Activated naive CD4-positive, alpha-beta T cell treated with anti-CD3 and anti-CD28 coated beads for 36 hours (primary cell): ENCODE data around the gene KCNMA1. TPM values are rescaled to one million over a fixed set of nuclear protein-coding genes. Genes with fewer than 3 reads are reported as not detected.

Experiments
- CTCF ChIA-PET: fragments of 350-600 bp; sonication (Branson Sonifier 250); formaldehyde crosslinking; loops from one replicate; lab custom pipeline; 2021; ENCODE audit warnings: antibody characterized with exemption; lab: Charles Lee
- DNase-seq: peaks from one replicate; pipeline ENCODE4 v3.0.0-alpha.2; 2020
- H3K27ac Mint-ChIP-seq: one replicate; pipeline ENCODE4 v1.8.0; 2021; ENCODE audit warnings: mild to moderate bottlenecking, mixed read lengths
- H3K27me3 Mint-ChIP-seq: one replicate; pipeline ENCODE4 v1.8.0; 2021; ENCODE audit warnings: low read depth, mixed read lengths
- H3K36me3 Mint-ChIP-seq: one replicate; pipeline ENCODE4 v1.8.0; 2021; ENCODE audit warnings: low read depth, mixed read lengths
- H3K4me1 Mint-ChIP-seq: one replicate; pipeline ENCODE4 v1.8.0; 2021; ENCODE audit warnings: low read depth, mixed read lengths
- H3K4me3 Mint-ChIP-seq: one replicate; pipeline ENCODE4 v1.8.0; 2021; ENCODE audit warnings: mild to moderate bottlenecking, moderate library complexity, mixed read lengths
- H3K9me3 Mint-ChIP-seq: one replicate; pipeline ENCODE4 v1.8.0; 2021; ENCODE audit warnings: mixed read lengths
- intact Hi-C: fragments of 100-400 bp; cut with micrococcal nuclease; formaldehyde crosslinking; loops from one replicate; pipeline ENCODE4 v1.15.1; 2023
- total RNA-seq, 2 experiments: library from RNA; stranded (reverse); gene quantifications; one replicate each; pipeline ENCODE4 v1.2.3, GENCODE V29; 2021

Gene KCNMA1
- total RNA-seq, 2 experiments from 2014 or later: not detected

DNA sequence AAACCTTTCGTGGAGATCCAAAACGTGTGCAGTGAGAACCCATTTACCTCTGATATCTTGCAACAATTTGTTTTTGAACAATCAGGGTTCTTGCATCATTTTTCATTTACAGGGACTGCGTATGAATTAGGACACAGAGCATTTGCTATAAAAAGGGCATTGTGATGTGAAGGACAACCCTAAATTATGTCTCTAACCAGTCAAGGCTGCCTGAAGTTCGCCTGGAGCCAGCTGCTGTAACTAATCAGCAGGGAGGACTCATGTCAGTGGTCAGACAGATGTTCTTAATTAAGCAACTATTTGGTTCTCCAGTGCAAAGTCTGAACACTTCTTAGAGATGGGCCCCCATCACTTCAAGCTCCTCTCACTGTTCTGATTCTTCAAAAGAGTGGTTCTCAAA is 674.8 kb downstream of the KCNMA1 start:
- Mint-ChIP-seq H3K4me1 (no peaks in the 10 kb centered on the region), H3K9me3 (no peaks in the 10 kb centered on the region), H3K4me3 (no peak overlapping the region), H3K36me3 (no peaks in the 10 kb centered on the region), H3K27me3 (peaks cover 6% of the 10 kb centered on the region), H3K27ac (no peak overlapping the region)
- DNase-seq: no peak
- intact Hi-C loops: no loop called here
- CTCF ChIA-PET: no interaction called here

DNA sequence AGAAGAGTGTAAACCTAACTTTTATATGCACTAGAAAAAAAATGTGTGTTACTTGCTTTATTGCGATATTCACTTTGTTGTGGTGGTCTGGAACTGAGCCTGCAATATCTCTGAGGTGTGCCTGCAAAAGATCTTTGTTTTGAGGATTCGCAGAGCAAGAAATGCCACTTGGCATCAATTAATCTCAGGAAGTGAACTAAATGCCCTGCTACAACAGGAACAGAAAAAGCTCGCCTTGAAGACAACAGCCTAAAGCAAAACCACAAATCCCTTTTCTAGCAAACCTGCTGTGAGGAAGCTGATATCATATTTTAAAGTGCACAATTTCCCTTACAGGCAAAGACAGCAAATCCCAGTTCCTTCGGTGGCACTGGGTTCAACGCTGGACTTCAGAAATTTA is 675.8 kb downstream of the KCNMA1 start:
- Mint-ChIP-seq H3K36me3 (no peaks in the 10 kb centered on the region), H3K27me3 (peaks cover 4% of the 10 kb centered on the region), H3K9me3 (no peaks in the 10 kb centered on the region), H3K27ac (no peak overlapping the region), H3K4me3 (no peak overlapping the region), H3K4me1 (no peaks in the 10 kb centered on the region)
- CTCF ChIA-PET: no interaction called here
- intact Hi-C loops: no loop called here
- DNase-seq: no peak

DNA sequence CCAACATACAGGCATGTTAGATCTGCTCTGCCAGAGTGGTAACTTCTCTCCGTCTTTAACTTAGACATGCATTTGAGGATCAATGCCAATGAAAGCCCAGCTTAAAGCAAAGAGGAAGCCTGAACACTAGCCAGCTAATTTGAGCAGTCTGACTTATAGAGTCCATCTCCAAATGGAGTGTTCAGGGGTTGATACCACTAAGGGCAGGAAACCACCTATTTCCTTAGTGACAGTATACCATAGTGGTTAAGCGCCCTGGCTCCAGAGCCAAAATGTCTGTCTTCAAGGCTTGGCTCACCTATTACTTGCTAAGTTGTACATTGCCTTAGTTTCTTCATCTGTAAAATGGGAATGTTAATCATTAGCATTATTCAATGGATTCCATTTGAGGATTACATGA is 678.5 kb downstream of the KCNMA1 start:
- H3K9me3 Mint-ChIP-seq: no peaks in the 10 kb centered on the region
- CTCF ChIA-PET: no interaction called here

DNA sequence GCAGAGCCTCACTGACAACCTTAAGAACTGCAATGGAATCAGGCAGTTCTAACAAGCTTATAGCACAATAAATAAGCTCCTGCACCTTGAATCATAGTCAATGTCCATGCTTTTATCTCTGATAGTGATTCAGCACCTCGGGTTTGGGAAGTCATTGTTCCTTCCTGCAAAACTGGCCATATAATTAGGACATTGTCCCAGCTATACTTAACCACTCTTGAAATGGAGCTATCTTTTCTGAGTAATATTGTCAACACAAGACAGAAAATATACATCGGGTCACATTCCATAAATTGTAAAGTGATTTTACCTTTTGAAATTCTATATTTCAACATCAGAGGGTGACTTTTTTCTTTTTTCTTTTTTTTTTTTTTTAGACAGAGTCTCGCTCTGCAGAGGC is 682.8 kb downstream of the KCNMA1 start:
- no peak overlapping the region for H3K4me3 Mint-ChIP-seq
- no peaks in the 10 kb centered on the region for H3K9me3 Mint-ChIP-seq
- CTCF ChIA-PET: interaction anchor here (0.7 kb wide), 2 partner anchors 10 to 18 kb away, joined by 3 to 5 read pairs; no protein-coding TSS in a partner anchor
- intact Hi-C loops: no loop called here
- no peak for DNase-seq
- no peak overlapping the region for H3K27ac Mint-ChIP-seq
- no peaks in the 10 kb centered on the region for H3K4me1 Mint-ChIP-seq
- no peaks in the 10 kb centered on the region for H3K36me3 Mint-ChIP-seq
- H3K27me3 Mint-ChIP-seq: no peaks in the 10 kb centered on the region

More for the DNA sequence above, 678.5 kb downstream of the KCNMA1 start:
- intact Hi-C loops: no loop called here
- Mint-ChIP-seq H3K4me1 (no peaks in the 10 kb centered on the region), H3K36me3 (no peaks in the 10 kb centered on the region), H3K27me3 (peaks cover 1% of the 10 kb centered on the region), H3K27ac (no peak overlapping the region), H3K4me3 (no peak overlapping the region)
- no peak for DNase-seq

DNA sequence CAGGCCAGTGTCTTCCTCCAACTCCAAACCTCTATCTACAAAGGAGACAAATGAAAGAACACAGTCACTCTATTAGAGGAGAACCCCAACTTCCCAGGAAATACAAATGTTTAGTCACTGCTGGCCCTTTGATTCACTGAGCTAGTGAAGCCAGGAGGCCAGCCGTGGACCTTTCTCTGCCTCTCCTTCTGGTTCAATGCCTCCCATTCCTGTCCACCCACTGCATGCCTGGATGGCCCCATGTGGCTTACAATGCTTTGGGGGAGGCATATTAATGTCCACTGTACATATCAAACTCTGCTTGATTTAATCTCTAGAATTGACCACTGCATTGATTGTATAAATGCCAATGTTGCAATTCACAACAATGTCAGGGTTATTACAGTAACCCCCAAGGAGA is 687.3 kb downstream of the KCNMA1 start:
- Mint-ChIP-seq H3K4me1 (no peaks in the 10 kb centered on the region), H3K36me3 (no peaks in the 10 kb centered on the region), H3K27me3 (no peaks in the 10 kb centered on the region), H3K9me3 (no peaks in the 10 kb centered on the region), H3K27ac (no peak overlapping the region), H3K4me3 (no peak overlapping the region)
- intact Hi-C loops: no loop called here
- CTCF ChIA-PET: no interaction called here
- no peak for DNase-seq

DNA sequence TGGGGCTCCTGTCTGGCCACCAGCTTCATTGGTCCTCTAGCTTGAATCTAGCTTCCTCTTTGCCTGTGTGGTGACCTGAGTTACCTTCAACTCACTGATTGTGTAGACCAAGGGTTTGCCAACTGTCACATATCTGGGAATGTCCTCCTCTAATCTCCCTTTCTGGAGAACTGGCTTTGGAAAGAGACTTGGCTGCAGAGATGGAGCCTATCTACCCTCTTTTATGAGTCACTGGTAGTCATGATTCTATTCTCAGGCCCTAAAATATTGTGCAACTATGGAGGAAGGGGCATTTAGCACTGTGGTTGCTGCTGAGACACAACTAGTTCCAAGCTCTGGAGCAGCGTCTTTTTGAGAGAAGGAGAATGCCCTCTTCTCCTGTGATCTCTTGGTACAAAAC is 691.3 kb downstream of the KCNMA1 start:
- CTCF ChIA-PET: no interaction called here
- no peak for DNase-seq
- H3K9me3 Mint-ChIP-seq: no peaks in the 10 kb centered on the region
- H3K27me3 Mint-ChIP-seq: no peaks in the 10 kb centered on the region
- H3K4me1 Mint-ChIP-seq: no peaks in the 10 kb centered on the region
- no peak overlapping the region for H3K4me3 Mint-ChIP-seq
- H3K27ac Mint-ChIP-seq: no peak overlapping the region
- intact Hi-C loops: no loop called here
- H3K36me3 Mint-ChIP-seq: no peaks in the 10 kb centered on the region

DNA sequence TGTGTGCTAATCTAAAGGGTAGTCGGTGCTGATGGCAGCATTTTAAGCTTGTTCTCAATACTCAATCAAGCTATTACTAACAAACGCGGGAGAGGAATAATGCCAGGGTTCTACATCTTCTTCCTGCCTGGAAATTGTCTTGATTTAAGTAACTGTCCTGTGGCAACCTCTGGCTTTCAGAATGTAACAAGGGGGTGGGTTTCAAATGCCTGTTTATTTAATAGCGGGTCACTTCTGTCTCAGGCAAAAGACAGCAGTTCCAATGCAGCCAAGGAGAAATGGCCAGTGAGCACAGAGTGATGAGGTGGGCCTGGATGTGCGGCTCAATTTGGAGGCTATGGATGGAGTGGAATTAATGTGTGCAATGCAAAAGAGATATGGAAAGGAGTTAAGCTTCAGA is 692.4 kb downstream of the KCNMA1 start:
- Mint-ChIP-seq H3K27ac (no peak overlapping the region), H3K9me3 (no peaks in the 10 kb centered on the region), H3K4me3 (no peak overlapping the region), H3K4me1 (no peaks in the 10 kb centered on the region), H3K36me3 (no peaks in the 10 kb centered on the region), H3K27me3 (no peaks in the 10 kb centered on the region)
- DNase-seq: no peak
- intact Hi-C loops: no loop called here
- CTCF ChIA-PET: no interaction called here

DNA sequence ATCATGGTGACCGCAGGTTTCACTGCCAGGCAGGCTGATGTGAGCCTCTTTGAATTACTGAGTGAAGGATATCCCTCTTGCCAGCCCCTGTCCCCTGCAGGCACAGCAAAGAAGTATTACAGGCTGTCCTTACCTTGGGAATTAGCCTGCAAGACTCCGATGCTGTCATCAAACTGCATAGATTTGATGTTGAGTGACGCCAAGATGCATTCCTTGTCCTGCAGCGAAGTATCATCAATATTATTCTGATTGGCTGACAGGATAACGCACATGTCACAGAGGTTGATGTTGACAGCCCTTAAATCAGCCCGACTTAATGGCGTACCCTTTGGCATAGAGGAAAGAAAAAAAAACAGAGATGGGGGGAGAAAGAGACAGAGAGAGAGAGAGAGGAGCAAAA is 693.0 kb downstream of the KCNMA1 start:
- no peaks in the 10 kb centered on the region for H3K36me3 Mint-ChIP-seq
- H3K4me1 Mint-ChIP-seq: no peaks in the 10 kb centered on the region
- no peaks in the 10 kb centered on the region for H3K9me3 Mint-ChIP-seq
- intact Hi-C loops: no loop called here
- H3K27me3 Mint-ChIP-seq: no peaks in the 10 kb centered on the region
- no peak overlapping the region for H3K27ac Mint-ChIP-seq
- no peak for DNase-seq
- H3K4me3 Mint-ChIP-seq: no peak overlapping the region
- CTCF ChIA-PET: interaction anchor here (0.6 kb wide), 1 partner anchor 11 kb away, joined by 5 read pairs; no protein-coding TSS in a partner anchor

DNA sequence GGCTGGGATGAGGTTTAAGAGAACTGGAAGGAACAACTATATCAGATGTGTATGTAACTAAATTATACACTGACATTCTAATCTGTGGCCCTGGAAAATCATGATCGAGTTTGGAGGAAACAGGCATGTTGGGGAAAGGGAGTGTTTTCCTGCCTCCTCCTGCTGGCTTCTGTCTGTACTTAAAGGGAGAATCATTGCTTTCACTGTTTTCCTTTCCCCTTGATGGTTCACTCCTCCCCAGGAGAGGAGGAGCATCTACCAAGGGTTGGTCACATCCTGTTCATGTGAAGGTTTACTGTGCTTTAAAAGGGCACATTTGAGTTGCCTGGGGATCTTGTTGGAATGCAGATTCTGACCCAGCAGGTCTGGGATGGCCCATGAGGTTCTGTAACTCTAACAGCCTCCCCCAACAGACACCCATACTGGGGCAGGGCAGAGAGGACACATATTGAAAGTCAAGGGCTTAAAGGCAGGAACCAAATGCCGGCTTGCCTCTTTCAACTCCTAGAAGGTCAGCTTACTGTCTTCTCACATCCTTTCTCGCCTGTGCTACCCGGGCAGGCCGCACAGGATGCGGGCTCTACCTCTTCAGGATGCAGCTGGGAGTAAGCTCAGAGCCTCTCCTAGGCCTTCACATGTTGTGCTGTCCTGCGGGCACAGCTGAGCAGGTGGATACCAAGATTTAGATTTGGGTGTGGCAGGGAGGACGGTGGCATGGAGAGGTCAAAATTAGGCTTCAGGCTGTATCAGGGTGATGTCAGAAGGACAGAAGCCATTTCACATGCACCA is 694.8 kb downstream of the KCNMA1 start:
- Mint-ChIP-seq H3K4me1 (no peaks in the 10 kb centered on the region), H3K27me3 (no peaks in the 10 kb centered on the region), H3K27ac (no peak overlapping the region)

GRCh38 chr10:76939933-76940468 is 697.6 kb downstream of the KCNMA1 start:
- Mint-ChIP-seq H3K27me3 (peaks cover 5% of the 10 kb centered on the region), H3K36me3 (no peaks in the 10 kb centered on the region), H3K27ac (no peak overlapping the region), H3K4me3 (no peak overlapping the region), H3K4me1 (no peaks in the 10 kb centered on the region), H3K9me3 (no peaks in the 10 kb centered on the region)
- intact Hi-C loops: no loop called here
- CTCF ChIA-PET: interaction anchor here (0.7 kb wide), 1 partner anchor 45 kb away, joined by 3 read pairs; no protein-coding TSS in a partner anchor
- no peak for DNase-seq

More for the DNA sequence above, 694.8 kb downstream of the KCNMA1 start:
- intact Hi-C loops: no loop called here
- Mint-ChIP-seq H3K9me3 (no peaks in the 10 kb centered on the region), H3K36me3 (no peaks in the 10 kb centered on the region), H3K4me3 (no peak overlapping the region)
- no peak for DNase-seq
- CTCF ChIA-PET: no interaction called here

- H3K4me3 Mint-ChIP-seq: no peak overlapping the region
- no peak for DNase-seq
- no peaks in the 10 kb centered on the region for H3K4me1 Mint-ChIP-seq
- H3K27me3 Mint-ChIP-seq: peaks cover 5% of the 10 kb centered on the region
- H3K9me3 Mint-ChIP-seq: no peaks in the 10 kb centered on the region
- H3K27ac Mint-ChIP-seq: no peak overlapping the region
- H3K36me3 Mint-ChIP-seq: no peaks in the 10 kb centered on the region
- intact Hi-C loops: no loop called here
- CTCF ChIA-PET: no interaction called here
Measured at GRCh38 chr10:76937181-76937600, 700.4 kb downstream of the KCNMA1 start.

DNA sequence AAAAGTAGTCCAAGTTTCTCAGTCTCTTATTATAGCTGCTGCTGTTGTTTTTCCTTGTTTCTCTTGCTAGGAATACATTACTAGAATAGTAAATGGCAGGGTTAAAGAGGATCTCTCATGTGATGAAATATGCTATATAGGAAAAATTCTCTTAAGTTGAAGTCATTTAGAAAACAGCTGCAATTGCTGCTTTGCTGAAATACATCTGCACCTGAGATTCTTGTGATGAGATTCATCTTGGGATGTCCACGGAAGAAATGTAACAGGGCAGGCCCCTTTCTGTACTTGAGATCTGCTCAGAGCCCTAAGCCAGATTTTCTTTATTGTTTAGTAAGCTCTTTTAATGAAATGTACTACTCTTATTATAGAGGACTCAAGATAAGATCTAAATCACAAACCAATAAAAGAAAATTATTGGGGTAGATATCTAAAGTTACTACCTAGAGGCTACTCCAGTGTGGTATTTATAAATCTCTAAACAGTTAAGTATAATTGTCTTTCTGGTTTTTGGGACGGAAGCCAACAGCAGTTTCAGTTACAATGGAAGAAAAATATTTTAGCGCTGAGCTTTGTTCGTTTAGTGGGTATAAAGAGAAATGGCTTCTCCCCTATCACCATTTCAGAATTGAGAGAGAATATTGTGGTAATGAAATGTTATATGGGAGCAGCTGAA is 701.5 kb downstream of the KCNMA1 start:
- no peaks in the 10 kb centered on the region for H3K9me3 Mint-ChIP-seq
- H3K36me3 Mint-ChIP-seq: no peaks in the 10 kb centered on the region
- H3K27me3 Mint-ChIP-seq: peaks cover 5% of the 10 kb centered on the region
- CTCF ChIA-PET: interaction anchor here (0.6 kb wide), 1 partner anchor 19 kb away, joined by 3 read pairs; no protein-coding TSS in a partner anchor
- no peaks in the 10 kb centered on the region for H3K4me1 Mint-ChIP-seq
- intact Hi-C loops: no loop called here
- DNase-seq: no peak
- H3K27ac Mint-ChIP-seq: no peak overlapping the region
- no peak overlapping the region for H3K4me3 Mint-ChIP-seq
